Activated CD4-positive, alpha-beta T cell treated with anti-CD3 and anti-CD28 coated beads, Interleukin-2, Interleukin-6, amounts not matched to agents 100 ng/mL and 50 ng/mL, durations not matched to agents 16 hours and 8 hours (primary cell): ENCODE data around the gene SRCIN1.
A peak's percentile ranks its signal among the peaks of the same experiment; 100 is the strongest.
"Not testable (repeated sequence)": the region's sequence is repeated elsewhere in the genome, so short reads cannot be mapped to it uniquely, and the experiment has no call there.

Experiments used
- DNase-seq: peaks from one replicate; pipeline ENCODE4 v3.0.0-alpha.2; 2020

Gene SRCIN1

GRCh38 chr17:38541281-38541680, 64.5 kb downstream of the SRCIN1 start:
- no peak for DNase-seq

GRCh38 chr17:38540514-38541045, 65.2 kb downstream of the SRCIN1 start:
- DNase-seq = no peak

- no peak for DNase-seq
Observed at GRCh38 chr17:38539386-38539785, 66.4 kb downstream of the SRCIN1 start.

GRCh38 chr17:38538906-38539305, 66.8 kb downstream of the SRCIN1 start:
- DNase-seq = no peak

GRCh38 chr17:38536661-38537060, 69.1 kb downstream of the SRCIN1 start:
- no peak for DNase-seq

- no peak for DNase-seq
Observed at GRCh38 chr17:38535886-38536285, 69.9 kb downstream of the SRCIN1 start.

GRCh38 chr17:38534498-38534885, 71.3 kb downstream of the SRCIN1 start:
- no peak for DNase-seq

- DNase-seq = no peak
Observed at GRCh38 chr17:38533866-38534497, 71.8 kb downstream of the SRCIN1 start.

GRCh38 chr17:38533241-38533640, 72.5 kb downstream of the SRCIN1 start:
- DNase-seq = no peak

GRCh38 chr17:38532451-38532850, 73.3 kb downstream of the SRCIN1 start:
- no peak for DNase-seq

- DNase-seq = not testable (repeated sequence)
Observed at GRCh38 chr17:38531761-38532160, 74.0 kb downstream of the SRCIN1 start.

- not testable (repeated sequence) for DNase-seq
Observed at GRCh38 chr17:38530856-38531255, 74.9 kb downstream of the SRCIN1 start.

GRCh38 chr17:38528141-38528540, 77.6 kb downstream of the SRCIN1 start:
- not testable (repeated sequence) for DNase-seq

- DNase-seq = not testable (repeated sequence)
Observed at GRCh38 chr17:38526526-38526925, 79.2 kb downstream of the SRCIN1 start.

GRCh38 chr17:38512473-38513058, 93.2 kb downstream of the SRCIN1 start:
- no peak for DNase-seq

GRCh38 chr17:38511150-38512108, 94.3 kb downstream of the SRCIN1 start:
- no peak for DNase-seq

- DNase-seq = no peak
Observed at GRCh38 chr17:38510421-38511149, 95.2 kb downstream of the SRCIN1 start.

GRCh38 chr17:38509772-38510420, 95.9 kb downstream of the SRCIN1 start:
- no peak for DNase-seq

- peak; percentile 83 for DNase-seq
Observed at GRCh38 chr17:38508954-38509771, 96.6 kb downstream of the SRCIN1 start.

- no peak for DNase-seq
Observed at GRCh38 chr17:38508570-38508950, 97.2 kb downstream of the SRCIN1 start.

GRCh38 chr17:38507921-38508569, 97.7 kb downstream of the SRCIN1 start:
- no peak for DNase-seq
